ENCODE measurements around the gene MROH9.
"Not testable (repeated sequence)": the region's sequence is repeated elsewhere in the genome, so short reads cannot be mapped to it uniquely, and the experiment has no call there.

Gene MROH9

GRCh38 chr1:170951744-170952143, 16.4 kb downstream of the MROH9 start:
- not testable (repeated sequence) for DNase-seq (ENCODE audit: low read depth, low spot score); H3K4me3 ChIP-seq (ENCODE audit: low read length)

DNA sequence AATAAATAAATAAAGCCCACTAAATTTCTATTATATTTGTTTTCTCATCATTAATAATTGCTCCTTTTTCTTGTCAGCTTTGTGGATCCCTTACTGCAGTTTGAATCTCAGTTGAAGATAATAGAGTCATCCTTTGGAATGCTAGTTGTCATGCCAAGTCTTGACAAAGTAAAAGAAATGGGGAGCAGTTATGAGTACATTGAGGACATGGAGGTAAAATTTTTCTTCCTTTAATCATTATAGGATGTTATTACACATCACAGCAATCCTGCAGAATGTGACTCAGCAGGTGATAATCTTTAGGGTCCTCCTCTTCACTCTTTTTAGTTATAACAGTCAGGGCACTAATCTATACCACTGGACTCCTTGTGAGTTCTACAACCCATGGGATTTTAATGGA, 24.1 kb downstream of the MROH9 start:
- DNase-seq (ENCODE audit: low read depth, low spot score) = no peak
- H3K4me3 ChIP-seq (ENCODE audit: low read length) = no peak overlapping the region

DNA sequence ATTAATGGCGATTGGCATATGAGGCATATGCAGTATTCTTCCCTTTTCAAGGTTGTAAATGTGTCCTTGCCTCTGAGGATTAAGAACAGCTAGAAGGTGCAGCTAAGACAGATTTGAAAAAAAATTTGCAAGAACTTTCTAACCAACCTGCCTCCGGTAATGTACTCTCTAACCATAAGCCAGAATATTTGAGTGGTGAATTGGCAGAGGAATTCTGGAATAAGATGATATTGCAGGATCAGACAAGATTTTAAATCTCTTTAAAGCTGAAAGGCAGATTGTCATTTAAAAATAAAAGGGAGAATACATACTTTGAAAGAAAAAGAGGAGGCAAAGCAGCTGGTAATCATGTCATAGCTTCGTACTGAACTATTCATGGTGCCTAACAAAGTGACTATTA, 29.2 kb downstream of the MROH9 start:
- DNase-seq (ENCODE audit: low read depth, low spot score) = no peak
- no peak overlapping the region for H3K4me3 ChIP-seq (ENCODE audit: low read length)

DNA sequence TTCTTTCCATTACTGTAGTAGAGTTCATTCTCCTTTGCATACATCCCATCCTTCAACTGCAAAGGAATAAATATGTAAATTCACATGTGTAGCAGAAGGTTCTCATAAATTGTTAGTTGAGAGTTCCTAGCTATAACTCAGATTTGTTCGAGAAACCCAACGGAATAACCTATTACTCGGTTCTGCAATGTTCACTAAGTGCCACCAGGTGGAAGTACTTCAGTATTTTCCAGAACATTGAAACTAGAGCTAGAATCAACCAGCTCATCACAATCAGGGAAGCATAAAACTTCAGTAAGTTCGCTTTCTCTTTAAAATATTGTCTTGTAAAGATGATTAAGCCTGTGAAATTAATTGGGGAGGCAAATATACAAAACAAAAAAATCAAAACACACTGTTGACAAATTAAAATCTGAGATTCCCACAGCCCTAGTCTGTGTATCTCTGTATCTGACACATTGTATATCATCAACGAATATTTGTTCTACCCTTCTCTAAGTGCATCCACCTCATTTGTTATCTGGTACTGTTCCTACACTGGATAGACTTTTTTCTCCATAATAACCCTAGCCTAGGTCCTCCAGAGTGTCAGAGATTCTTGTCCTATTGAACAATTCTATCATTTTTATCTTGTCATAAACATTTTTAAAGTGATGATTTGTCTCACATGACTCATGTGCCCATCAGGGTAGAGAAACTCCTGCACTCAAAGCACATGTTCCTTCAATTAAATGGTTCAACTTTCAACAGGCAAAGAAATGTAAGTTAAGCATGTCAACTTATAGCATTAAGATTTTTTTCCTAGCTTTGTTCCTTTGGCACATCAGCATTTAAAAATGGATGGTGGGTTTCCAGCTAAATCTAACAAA, 31.9 kb downstream of the MROH9 start:
- no peak overlapping the region for H3K4me3 ChIP-seq (ENCODE audit: low read length)
- peak; percentile 36 for DNase-seq (ENCODE audit: low read depth, low spot score)

GRCh38 chr1:170970256-170970655, 34.9 kb downstream of the MROH9 start:
- no peak overlapping the region for H3K4me3 ChIP-seq (ENCODE audit: low read length)
- no peak for DNase-seq (ENCODE audit: low read depth, low spot score)

- no peak for DNase-seq (ENCODE audit: low read depth, low spot score)
- no peak overlapping the region for H3K4me3 ChIP-seq (ENCODE audit: low read length)
Measured at GRCh38 chr1:170978371-170978910, 43.1 kb downstream of the MROH9 start.

DNA sequence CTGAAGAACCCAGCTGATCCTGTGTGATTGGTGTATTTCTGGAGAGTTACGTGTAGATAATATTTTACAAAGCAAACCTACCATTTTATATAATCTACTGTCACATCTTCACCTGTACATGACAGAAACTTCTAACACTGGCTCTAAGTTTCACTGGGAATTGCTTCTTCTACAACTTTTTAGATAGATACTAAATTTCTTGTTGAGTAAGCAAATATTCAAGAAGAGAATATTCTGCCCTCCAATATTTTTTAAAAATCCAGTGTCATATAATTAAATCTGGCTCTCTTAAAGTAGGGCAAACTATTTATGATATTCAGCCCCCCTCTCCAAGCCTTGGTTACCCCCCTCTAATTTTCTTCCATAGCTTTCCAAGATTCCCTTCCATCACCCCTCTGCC, 50.1 kb downstream of the MROH9 start:
- H3K4me3 ChIP-seq (ENCODE audit: low read length) = no peak overlapping the region
- DNase-seq (ENCODE audit: low read depth, low spot score) = no peak

DNA sequence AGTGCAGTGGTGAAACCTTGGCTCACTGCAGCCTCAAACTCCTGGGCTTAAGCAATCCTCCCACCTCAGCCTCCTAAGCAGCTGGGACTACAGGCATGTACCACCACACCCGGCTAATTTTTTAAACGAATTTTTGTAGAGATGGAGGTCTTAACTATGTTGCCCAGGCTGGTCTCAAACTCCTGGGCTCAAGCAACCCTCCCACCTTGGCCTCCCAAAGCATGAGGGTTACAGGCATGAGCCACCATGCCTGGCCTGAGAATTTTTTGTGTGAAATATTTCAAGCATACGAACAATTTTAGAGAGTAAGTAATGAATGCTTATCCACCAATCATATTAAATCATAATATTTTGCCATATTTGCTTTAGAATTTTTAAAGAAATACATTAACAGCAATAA, 51.6 kb downstream of the MROH9 start:
- no peak for DNase-seq (ENCODE audit: low read depth, low spot score)
- no peak overlapping the region for H3K4me3 ChIP-seq (ENCODE audit: low read length)

DNA sequence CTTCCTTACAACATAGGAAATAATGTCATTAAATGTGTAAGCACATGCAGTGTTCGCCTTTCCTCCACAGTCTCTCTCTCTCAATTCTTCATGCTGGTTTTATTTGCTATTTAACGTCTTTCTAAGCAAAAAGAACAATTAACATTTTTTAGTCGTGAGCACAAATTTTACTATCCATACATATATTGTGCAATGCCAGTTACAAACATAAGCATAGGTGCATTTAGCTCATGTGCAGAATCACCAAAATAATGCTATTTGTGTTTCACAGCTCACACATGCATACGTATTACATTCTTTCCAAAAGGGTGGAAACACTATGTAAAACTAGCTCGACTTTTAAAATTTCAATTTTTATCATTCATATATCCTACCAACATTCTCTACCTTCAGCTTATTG, 52.1 kb downstream of the MROH9 start:
- no peak overlapping the region for H3K4me3 ChIP-seq (ENCODE audit: low read length)
- no peak for DNase-seq (ENCODE audit: low read depth, low spot score)

GRCh38 chr1:170993151-170993550, 57.8 kb downstream of the MROH9 start:
- no peak for DNase-seq (ENCODE audit: low read depth, low spot score)
- no peak overlapping the region for H3K4me3 ChIP-seq (ENCODE audit: low read length)

- no peak overlapping the region for H3K4me3 ChIP-seq (ENCODE audit: low read length)
- no peak for DNase-seq (ENCODE audit: low read depth, low spot score)
Measured at GRCh38 chr1:170993717-170994116, 58.4 kb downstream of the MROH9 start.

- DNase-seq (ENCODE audit: low read depth, low spot score) = no peak
- no peak overlapping the region for H3K4me3 ChIP-seq (ENCODE audit: low read length)
Measured at GRCh38 chr1:171014880-171015279, 79.5 kb downstream of the MROH9 start.

- DNase-seq (ENCODE audit: low read depth, low spot score) = peak; percentile 23
- no peak overlapping the region for H3K4me3 ChIP-seq (ENCODE audit: low read length)
Measured at GRCh38 chr1:171017426-171017825, 82.1 kb downstream of the MROH9 start.

- H3K4me3 ChIP-seq (ENCODE audit: low read length) = no peak overlapping the region
- no peak for DNase-seq (ENCODE audit: low read depth, low spot score)
Measured at GRCh38 chr1:171019971-171020370, 84.6 kb downstream of the MROH9 start.

- no peak overlapping the region for H3K4me3 ChIP-seq (ENCODE audit: low read length)
- no peak for DNase-seq (ENCODE audit: low read depth, low spot score)
Measured at GRCh38 chr1:171032822-171033702, 97.7 kb downstream of the MROH9 start.

DNA sequence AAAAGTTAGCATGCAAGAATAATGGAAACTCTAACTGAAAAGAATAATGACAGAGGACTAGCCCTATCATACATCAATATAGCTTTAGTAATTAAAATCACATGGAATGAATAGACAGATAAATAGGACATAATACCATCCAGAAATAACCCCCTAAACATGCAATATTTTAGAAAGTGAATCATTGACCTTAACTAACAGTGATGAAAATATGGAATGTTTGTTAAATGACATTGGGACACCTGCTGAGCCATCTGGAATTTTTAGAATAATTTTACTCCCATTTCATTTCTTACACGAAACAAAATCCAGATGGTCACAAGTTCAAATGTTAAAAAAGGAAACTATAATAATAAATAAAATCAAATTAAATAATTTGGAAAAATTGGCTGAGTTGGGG, 102.3 kb downstream of the MROH9 start:
- no peak overlapping the region for H3K4me3 ChIP-seq (ENCODE audit: low read length)
- no peak for DNase-seq (ENCODE audit: low read depth, low spot score)

DNA sequence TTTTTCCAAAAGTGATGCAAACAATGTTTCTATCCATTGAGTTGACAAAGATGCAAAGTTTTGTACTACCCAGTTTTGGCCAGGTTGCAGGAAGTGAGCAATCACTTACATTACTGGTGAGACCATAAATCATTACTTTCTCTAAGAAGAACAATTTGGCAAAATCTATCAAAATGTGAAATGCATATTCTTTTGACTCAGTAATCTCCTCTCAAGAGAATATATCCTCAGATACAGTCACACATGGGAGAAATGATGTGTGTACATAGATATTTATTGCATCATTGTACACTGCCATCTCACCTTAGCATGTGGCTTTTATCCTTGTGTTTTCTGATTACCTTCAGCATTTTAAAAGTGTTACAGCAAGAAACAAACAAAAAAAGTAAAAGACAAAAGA, 103.0 kb downstream of the MROH9 start:
- no peak overlapping the region for H3K4me3 ChIP-seq (ENCODE audit: low read length)
- no peak for DNase-seq (ENCODE audit: low read depth, low spot score)

DNA sequence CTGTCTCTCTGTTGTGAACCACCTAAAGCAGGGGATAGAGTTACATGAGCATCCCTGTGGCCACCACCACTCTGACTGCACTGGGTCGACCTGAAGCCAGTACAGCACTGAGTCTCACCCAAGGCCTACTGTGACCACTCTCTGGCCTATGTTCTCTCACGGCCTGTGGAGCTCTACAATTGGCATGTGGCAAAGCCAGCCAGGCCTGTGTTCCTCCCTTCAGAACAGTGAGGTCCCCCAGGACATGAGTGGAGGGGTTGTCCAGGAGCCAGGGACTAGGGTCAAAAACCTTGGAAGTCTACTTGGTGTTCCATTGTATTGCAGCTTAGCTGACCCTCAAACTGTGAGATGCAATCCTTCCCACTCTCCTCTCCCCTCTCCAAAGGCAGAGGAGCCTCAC, 112.7 kb downstream of the MROH9 start:
- no peak overlapping the region for H3K4me3 ChIP-seq (ENCODE audit: low read length)
- no peak for DNase-seq (ENCODE audit: low read depth, low spot score)

DNA sequence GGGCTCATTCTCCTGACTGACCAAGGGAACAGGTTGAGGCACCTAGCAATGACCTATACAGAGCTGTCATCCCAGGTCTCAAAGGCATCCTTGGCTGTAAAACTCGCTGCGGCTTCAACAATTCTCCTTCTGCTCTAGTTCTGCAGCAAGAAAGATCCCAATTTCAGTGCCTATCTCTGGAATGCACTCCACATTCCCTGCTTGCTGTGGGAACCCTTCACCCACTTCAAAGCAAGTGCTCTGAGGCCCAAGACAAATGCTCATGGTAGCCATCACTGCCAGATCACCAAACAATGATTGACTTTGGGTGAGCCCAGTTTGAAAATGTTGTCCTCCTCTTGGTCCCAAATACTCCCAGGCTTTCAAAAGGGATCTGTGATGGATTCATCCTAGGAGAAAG, 117.6 kb downstream of the MROH9 start:
- no peak overlapping the region for H3K4me3 ChIP-seq (ENCODE audit: low read length)
- no peak for DNase-seq (ENCODE audit: low read depth, low spot score)
